ENCODE measurements around the gene SLC25A17. TPM values are rescaled to one million over a fixed set of nuclear protein-coding genes. Genes with fewer than 3 reads are reported as not detected.

SLC25A17 gene
- total RNA-seq, 1 experiment from 2014 or later, result 28.1 TPM

GRCh38 chr22:40813912-40814315 lies 5.2 kb downstream of the SLC25A17 start:
- Histone ChIP-seq H3K4me3 (no peak overlapping the region), H3K27ac (no peak overlapping the region), H3F3A (ENCODE audit: insufficient read depth, low read depth) (peaks cover 12% of the 10 kb centered on the region; the same call in 1 of the 2 replicates), H3K27me3 (ENCODE audit: insufficient read depth, low read depth) (no peaks in the 10 kb centered on the region), H3K4me2 (no peak overlapping the region), H2AFZ (no peak overlapping the region), H3K9me2 (ENCODE audit: insufficient read depth) (no peaks in the 10 kb centered on the region), H3K79me2 (ENCODE audit: low read depth) (peaks cover 89% of the 10 kb centered on the region), H3K36me3 (ENCODE audit: low read depth) (0 out of 2 replicates have a peak, but pooled peaks cover 9% of the 10 kb centered on the region), H4K20me1 (ENCODE audit: insufficient read depth) (peaks cover 10% of the 10 kb centered on the region; the same call in 1 of the 2 replicates), H3K9me3 (ENCODE audit: insufficient read depth, low read depth) (no peaks in the 10 kb centered on the region), H3K4me1 (replicated peaks; ENCODE audit: insufficient read depth) (peaks cover 13% of the 10 kb centered on the region)
- TF ChIP-seq CTCF (conservative IDR thresholded peaks at IDR 0.05), result no peak
- no peak for TF ChIP-seq EZH2 (IDR thresholded peaks at IDR 0.05; ENCODE audit: low read depth)
- intact Hi-C loops (cut with micrococcal nuclease; ENCODE audit: unreplicated experiment), result no loop called here
- DNase-seq, result no peak
- ChIA-PET CTCF (no interaction called here), POLR2A (ENCODE audit: unreplicated experiment) (no interaction called here)
- BruUV-seq (replicated peaks), result no TSS peak

GRCh38 chr22:40808018-40808841 lies 10.9 kb downstream of the SLC25A17 start:
- POLR2A ChIA-PET (ENCODE audit: unreplicated experiment), result interaction anchor here (0.6 to 0.7 kb wide), 2 partner anchors 11 to 48 kb away, joined by 7 to 8 read pairs; partner anchors contain the start of genes SLC25A17 and ST13
- CTCF ChIA-PET, result no interaction called here

GRCh38 chr22:40806711-40807110 lies 12.4 kb downstream of the SLC25A17 start:
- ChIA-PET POLR2A (ENCODE audit: unreplicated experiment) (interaction anchor here (0.6 kb wide), 1 partner anchor 325 kb away, joined by 5 read pairs; no protein-coding TSS in a partner anchor), CTCF (interaction anchor here (0.6 kb wide), 1 partner anchor 11 kb away, joined by 12 read pairs; no protein-coding TSS in a partner anchor)
- Histone ChIP-seq H3K27ac (no peak overlapping the region), H4K20me1 (ENCODE audit: insufficient read depth) (peaks cover 3% of the 10 kb centered on the region; the same call in 1 of the 2 replicates), H3K27me3 (ENCODE audit: insufficient read depth, low read depth) (no peaks in the 10 kb centered on the region), H3K4me1 (replicated peaks; ENCODE audit: insufficient read depth) (no peaks in the 10 kb centered on the region), H3K9me2 (ENCODE audit: insufficient read depth) (no peaks in the 10 kb centered on the region), H3K36me3 (ENCODE audit: low read depth) (0 out of 2 replicates have a peak, but pooled peaks cover 13% of the 10 kb centered on the region), H3K79me2 (ENCODE audit: low read depth) (peaks cover 53% of the 10 kb centered on the region), H3F3A (ENCODE audit: insufficient read depth, low read depth) (peaks cover 19% of the 10 kb centered on the region), H2AFZ (no peak overlapping the region), H3K4me3 (no peak overlapping the region), H3K9me3 (ENCODE audit: insufficient read depth, low read depth) (no peaks in the 10 kb centered on the region), H3K4me2 (no peak overlapping the region)
- intact Hi-C loops (cut with micrococcal nuclease; ENCODE audit: unreplicated experiment), result no loop called here
- DNase-seq, result no peak
- BruUV-seq (replicated peaks), result no TSS peak
- no peak for TF ChIP-seq EZH2 (IDR thresholded peaks at IDR 0.05; ENCODE audit: low read depth)
- no peak for TF ChIP-seq CTCF (conservative IDR thresholded peaks at IDR 0.05)

More at GRCh38 chr22:40808018-40808841, 10.9 kb downstream of the SLC25A17 start:
- H3K36me3 ChIP-seq (ENCODE audit: low read depth), result 0 out of 2 replicates have a peak, but pooled peaks cover 13% of the 10 kb centered on the region
- intact Hi-C loops (cut with micrococcal nuclease; ENCODE audit: unreplicated experiment), result no loop called here
- peaks cover 67% of the 10 kb centered on the region for H3K79me2 ChIP-seq (ENCODE audit: low read depth)
- no peak for DNase-seq
- no TSS peak for BruUV-seq (replicated peaks)
- peaks cover 14% of the 10 kb centered on the region for H3F3A ChIP-seq (ENCODE audit: insufficient read depth, low read depth)
- H3K4me2 ChIP-seq, result no peak overlapping the region
- H3K9me3 ChIP-seq (ENCODE audit: insufficient read depth, low read depth), result no peaks in the 10 kb centered on the region
- H2AFZ ChIP-seq, result no peak overlapping the region
- H3K4me3 ChIP-seq, result no peak overlapping the region
- no peaks in the 10 kb centered on the region for H3K9me2 ChIP-seq (ENCODE audit: insufficient read depth)
- H4K20me1 ChIP-seq (ENCODE audit: insufficient read depth), result peaks cover 3% of the 10 kb centered on the region; the same call in 1 of the 2 replicates
- H3K27ac ChIP-seq, result no peak overlapping the region
- H3K27me3 ChIP-seq (ENCODE audit: insufficient read depth, low read depth), result no peaks in the 10 kb centered on the region
- H3K4me1 ChIP-seq (replicated peaks; ENCODE audit: insufficient read depth), result no peaks in the 10 kb centered on the region
- no peak for TF ChIP-seq CTCF (conservative IDR thresholded peaks at IDR 0.05)
